ENCODE measurements around the gene ANXA11. TPM values are rescaled to one million over a fixed set of nuclear protein-coding genes. Genes with fewer than 3 reads are reported as not detected.

Gene ANXA11
- total RNA-seq, 2 experiments from 2014 or later, result 153 to 159 TPM

DNA sequence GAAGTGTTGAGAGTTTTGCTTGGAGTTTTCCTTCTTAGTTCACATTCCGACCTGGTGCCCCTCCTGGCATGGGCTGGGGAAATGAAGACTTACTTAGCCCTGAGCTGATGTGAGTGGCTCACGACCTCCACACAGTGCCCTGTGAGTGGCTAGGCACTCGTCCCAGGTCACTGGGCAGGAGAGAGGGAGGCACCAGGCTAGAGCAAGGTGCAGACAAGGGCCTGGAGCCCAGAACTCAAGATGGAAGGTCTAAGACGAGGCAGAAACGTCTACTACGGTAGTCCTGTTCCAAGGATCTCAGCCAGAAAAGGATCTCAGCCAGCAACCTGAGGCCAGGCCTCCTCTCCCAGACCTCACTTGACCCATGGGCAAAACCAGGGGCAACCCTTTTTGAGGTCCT lies 22.4 kb downstream of the ANXA11 start:
- H3K9me3 Mint-ChIP-seq, result no peaks in the 10 kb centered on the region
- DNase-seq (no peak), ATAC-seq (ENCODE audit: poor library complexity) (no peak)
- Histone ChIP-seq H3K36me3 (ENCODE audit: insufficient read depth, low read length) (peaks cover 41% of the 10 kb centered on the region), H3K27ac (ENCODE audit: low read depth in 1 of 2, low read length in 2 of 2) (no peak overlapping the region), H3K4me1 (ENCODE audit: insufficient read depth, low read length) (peaks cover 78% of the 10 kb centered on the region), H3K27me3 (ENCODE audit: control insufficient read depth in 1 of 2, insufficient read depth in 2 of 2, low read length in 2 of 2) (no peaks in the 10 kb centered on the region), H3K4me3 (ENCODE audit: low read length) (no peak overlapping the region), H3K9me3 (ENCODE audit: control insufficient read depth in 1 of 2, insufficient read depth in 1 of 2, low read length in 2 of 2) (no peaks in the 10 kb centered on the region)
- intact Hi-C loops (cut with DNase I, micrococcal nuclease), result no loop called here
- no peak overlapping the region for H3K27ac Mint-ChIP-seq
- TF ChIP-seq CTCF (IDR thresholded peaks at IDR 0.05), result no peak
- H3K4me3 Mint-ChIP-seq, result no peak overlapping the region
- H3K27me3 Mint-ChIP-seq, result no peaks in the 10 kb centered on the region
- ChIA-PET CTCF (no interaction called here), POLR2A (no interaction called here)
- H3K4me1 Mint-ChIP-seq (ENCODE audit: low read depth), result peaks cover 96% of the 10 kb centered on the region
- H3K36me3 Mint-ChIP-seq (ENCODE audit: low read depth), result peaks cover 54% of the 10 kb centered on the region

DNA sequence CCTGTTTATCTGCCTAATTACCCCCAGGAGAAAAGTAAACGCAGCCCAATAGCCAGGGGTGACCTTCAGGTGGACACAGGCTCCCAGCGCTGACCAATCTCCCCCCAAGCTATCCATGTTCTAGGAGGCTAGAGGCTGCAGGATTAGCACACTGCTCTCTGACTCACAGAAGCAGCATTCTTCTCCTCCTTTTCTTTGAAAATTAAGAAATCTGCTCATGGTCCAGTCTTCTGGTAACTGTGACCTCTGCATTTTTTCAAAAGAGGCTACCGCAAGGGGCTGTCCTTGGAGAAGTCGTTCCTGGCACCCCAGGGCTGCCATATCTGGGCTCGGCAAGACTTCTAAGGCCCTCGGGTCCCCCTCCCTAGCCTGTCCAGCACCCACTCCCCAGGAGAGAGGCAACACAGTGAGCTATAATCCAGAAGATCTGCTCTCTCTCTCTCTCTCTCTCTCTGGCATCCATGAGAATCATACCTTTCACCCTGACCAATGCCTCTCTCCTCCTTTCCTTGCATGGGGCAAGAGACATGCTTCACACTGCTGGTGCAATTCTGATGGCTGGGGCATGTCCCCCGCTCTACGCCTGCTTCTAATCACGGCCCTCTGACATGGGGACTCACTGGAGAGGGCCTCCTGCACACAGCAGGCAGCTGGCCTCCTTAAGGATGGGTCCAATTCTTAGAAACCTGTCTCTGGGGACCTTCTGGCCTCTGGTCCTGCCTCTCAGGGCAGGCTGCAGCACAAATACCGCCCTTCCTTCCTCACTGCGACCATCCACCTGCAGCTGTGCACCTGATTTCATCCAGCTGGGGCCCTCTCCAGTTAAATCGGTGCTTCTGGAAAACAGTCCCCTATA lies 27.3 kb downstream of the ANXA11 start:
- Histone ChIP-seq H3K36me3 (ENCODE audit: insufficient read depth, low read length) (peaks cover 51% of the 10 kb centered on the region), H3K27ac (ENCODE audit: low read depth in 1 of 2, low read length in 2 of 2) (no peak overlapping the region), H3K4me1 (ENCODE audit: insufficient read depth, low read length) (peaks cover 66% of the 10 kb centered on the region), H3K4me3 (ENCODE audit: low read length) (no peak overlapping the region), H3K27me3 (ENCODE audit: control insufficient read depth in 1 of 2, insufficient read depth in 2 of 2, low read length in 2 of 2) (no peaks in the 10 kb centered on the region), H3K9me3 (ENCODE audit: control insufficient read depth in 1 of 2, insufficient read depth in 1 of 2, low read length in 2 of 2) (no peaks in the 10 kb centered on the region)
- intact Hi-C loops (cut with DNase I, micrococcal nuclease), result no loop called here
- ATAC-seq (ENCODE audit: poor library complexity) (no peak), DNase-seq (no peak)
- ChIA-PET CTCF (interaction anchor here (1.9 kb wide), 1 partner anchor 27 kb away, joined by 4 read pairs; no protein-coding TSS in a partner anchor), POLR2A (interaction anchor here (2.5 kb wide), 1 partner anchor 10 kb away, joined by 11 read pairs; no protein-coding TSS in a partner anchor)
- peak overlapping the region; percentile 76 for H3K27ac Mint-ChIP-seq
- no peak overlapping the region for H3K4me3 Mint-ChIP-seq
- TF ChIP-seq CTCF (IDR thresholded peaks at IDR 0.05), result no peak
- H3K27me3 Mint-ChIP-seq, result no peaks in the 10 kb centered on the region
- H3K36me3 Mint-ChIP-seq (ENCODE audit: low read depth), result peaks cover 58% of the 10 kb centered on the region
- no peaks in the 10 kb centered on the region for H3K9me3 Mint-ChIP-seq
- H3K4me1 Mint-ChIP-seq (ENCODE audit: low read depth), result peaks cover 66% of the 10 kb centered on the region

DNA sequence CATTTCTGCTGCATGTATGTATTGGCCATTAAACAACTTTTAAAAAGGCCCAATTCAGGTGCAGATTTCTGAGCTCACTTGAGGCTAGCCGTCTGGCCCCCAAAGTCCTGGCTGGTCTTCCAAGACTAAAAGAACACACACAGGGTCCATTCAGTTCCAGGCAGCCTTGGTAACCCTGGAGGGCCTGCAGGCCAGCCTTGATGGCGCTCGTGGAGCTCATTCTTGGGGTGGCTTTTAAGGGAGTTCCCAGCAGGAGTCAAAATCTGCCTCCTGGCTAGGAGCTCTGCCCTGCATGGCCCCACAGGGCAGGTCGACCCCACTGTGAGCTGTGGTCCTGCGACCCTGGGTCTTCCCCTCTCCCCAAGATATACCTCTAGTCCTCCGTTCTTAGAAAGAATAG lies 28.8 kb downstream of the ANXA11 start:
- POLR2A ChIA-PET, result interaction anchor here (0.9 to 1.5 kb wide), 3 partner anchors 11 to 32 kb away, joined by 3 to 4 read pairs (median 3); no protein-coding TSS in a partner anchor

More for the DNA sequence above, 28.8 kb downstream of the ANXA11 start:
- DNase-seq (no peak), ATAC-seq (ENCODE audit: poor library complexity) (no peak)
- no peaks in the 10 kb centered on the region for H3K9me3 Mint-ChIP-seq
- Histone ChIP-seq H3K4me3 (ENCODE audit: low read length) (no peak overlapping the region), H3K4me1 (ENCODE audit: insufficient read depth, low read length) (peaks cover 74% of the 10 kb centered on the region), H3K27ac (ENCODE audit: low read depth in 1 of 2, low read length in 2 of 2) (no peak overlapping the region), H3K9me3 (ENCODE audit: control insufficient read depth in 1 of 2, insufficient read depth in 1 of 2, low read length in 2 of 2) (no peaks in the 10 kb centered on the region), H3K27me3 (ENCODE audit: control insufficient read depth in 1 of 2, insufficient read depth in 2 of 2, low read length in 2 of 2) (no peaks in the 10 kb centered on the region), H3K36me3 (ENCODE audit: insufficient read depth, low read length) (peaks cover 64% of the 10 kb centered on the region)
- no peaks in the 10 kb centered on the region for H3K27me3 Mint-ChIP-seq
- intact Hi-C loops (cut with DNase I, micrococcal nuclease), result no loop called here
- no peak for TF ChIP-seq CTCF (IDR thresholded peaks at IDR 0.05)
- peaks cover 51% of the 10 kb centered on the region for H3K4me1 Mint-ChIP-seq (ENCODE audit: low read depth)
- peak overlapping the region; percentile 76 for H3K27ac Mint-ChIP-seq
- CTCF ChIA-PET, result interaction anchor here (1.0 to 1.9 kb wide), 2 partner anchors 26 to 32 kb away, joined by 3 to 4 read pairs; no protein-coding TSS in a partner anchor
- peaks cover 60% of the 10 kb centered on the region for H3K36me3 Mint-ChIP-seq (ENCODE audit: low read depth)
- no peak overlapping the region for H3K4me3 Mint-ChIP-seq

All from CD4-positive, alpha-beta T cell (primary cell).